Measurements from ENCODE around the gene TGFB1. TPM values are rescaled to one million over a fixed set of nuclear protein-coding genes. Genes with fewer than 3 reads are reported as not detected.

Gene TGFB1
- total RNA-seq, 1 experiment from 2014 or later, result 10.4 TPM

DNA sequence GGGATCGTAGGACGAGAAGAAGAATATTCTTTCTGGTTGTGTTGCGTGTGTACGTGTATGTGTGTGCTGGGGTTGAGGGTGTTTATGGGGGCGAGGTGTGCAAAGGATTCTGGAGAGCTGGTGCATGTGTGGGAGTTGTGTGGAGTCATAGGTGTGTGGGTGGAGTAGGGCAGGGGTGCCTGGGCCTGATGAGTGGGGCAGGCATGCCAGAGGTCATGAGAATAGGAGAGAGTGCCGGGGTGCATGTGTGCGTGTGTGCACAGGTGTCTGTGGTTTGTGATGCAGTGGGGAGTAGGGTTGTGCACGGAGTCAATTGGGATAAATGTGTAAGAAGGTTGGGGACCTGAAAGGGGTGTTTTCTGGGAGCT lies 23.3 kb upstream of the TGFB1 start (continued):
- TF ChIP-seq, protein P1, sequence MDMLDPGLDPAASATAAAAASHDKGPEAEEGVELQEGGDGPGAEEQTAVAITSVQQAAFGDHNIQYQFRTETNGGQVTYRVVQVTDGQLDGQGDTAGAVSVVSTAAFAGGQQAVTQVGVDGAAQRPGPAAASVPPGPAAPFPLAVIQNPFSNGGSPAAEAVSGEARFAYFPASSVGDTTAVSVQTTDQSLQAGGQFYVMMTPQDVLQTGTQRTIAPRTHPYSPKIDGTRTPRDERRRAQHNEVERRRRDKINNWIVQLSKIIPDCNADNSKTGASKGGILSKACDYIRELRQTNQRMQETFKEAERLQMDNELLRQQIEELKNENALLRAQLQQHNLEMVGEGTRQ (CRISPR knock-in tag; IDR thresholded peaks at IDR 0.05), result no peak
- TF ChIP-seq RELA (CRISPR knock-in tag; IDR thresholded peaks at IDR 0.05; ENCODE audit: borderline replicate concordance) (no peak), ZNF121 (CRISPR knock-in tag; IDR thresholded peaks at IDR 0.05) (no peak), KAT7 (CRISPR knock-in tag; IDR thresholded peaks at IDR 0.05; ENCODE audit: borderline replicate concordance) (no peak), RORB (CRISPR knock-in tag; IDR thresholded peaks at IDR 0.05) (no peak), ZNF317 (CRISPR knock-in tag; IDR thresholded peaks at IDR 0.05; ENCODE audit: borderline replicate concordance, low read depth) (no peak)
- TF ChIP-seq, protein P2, sequence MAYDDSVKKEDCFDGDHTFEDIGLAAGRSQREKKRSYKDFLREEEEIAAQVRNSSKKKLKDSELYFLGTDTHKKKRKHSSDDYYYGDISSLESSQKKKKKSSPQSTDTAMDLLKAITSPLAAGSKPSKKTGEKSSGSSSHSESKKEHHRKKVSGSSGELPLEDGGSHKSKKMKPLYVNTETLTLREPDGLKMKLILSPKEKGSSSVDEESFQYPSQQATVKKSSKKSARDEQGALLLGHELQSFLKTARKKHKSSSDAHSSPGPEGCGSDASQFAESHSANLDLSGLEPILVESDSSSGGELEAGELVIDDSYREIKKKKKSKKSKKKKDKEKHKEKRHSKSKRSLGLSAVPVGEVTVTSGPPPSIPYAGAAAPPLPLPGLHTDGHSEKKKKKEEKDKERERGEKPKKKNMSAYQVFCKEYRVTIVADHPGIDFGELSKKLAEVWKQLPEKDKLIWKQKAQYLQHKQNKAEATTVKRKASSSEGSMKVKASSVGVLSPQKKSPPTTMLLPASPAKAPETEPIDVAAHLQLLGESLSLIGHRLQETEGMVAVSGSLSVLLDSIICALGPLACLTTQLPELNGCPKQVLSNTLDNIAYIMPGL (CRISPR knock-in tag; IDR thresholded peaks at IDR 0.05), result no peak

DNA sequence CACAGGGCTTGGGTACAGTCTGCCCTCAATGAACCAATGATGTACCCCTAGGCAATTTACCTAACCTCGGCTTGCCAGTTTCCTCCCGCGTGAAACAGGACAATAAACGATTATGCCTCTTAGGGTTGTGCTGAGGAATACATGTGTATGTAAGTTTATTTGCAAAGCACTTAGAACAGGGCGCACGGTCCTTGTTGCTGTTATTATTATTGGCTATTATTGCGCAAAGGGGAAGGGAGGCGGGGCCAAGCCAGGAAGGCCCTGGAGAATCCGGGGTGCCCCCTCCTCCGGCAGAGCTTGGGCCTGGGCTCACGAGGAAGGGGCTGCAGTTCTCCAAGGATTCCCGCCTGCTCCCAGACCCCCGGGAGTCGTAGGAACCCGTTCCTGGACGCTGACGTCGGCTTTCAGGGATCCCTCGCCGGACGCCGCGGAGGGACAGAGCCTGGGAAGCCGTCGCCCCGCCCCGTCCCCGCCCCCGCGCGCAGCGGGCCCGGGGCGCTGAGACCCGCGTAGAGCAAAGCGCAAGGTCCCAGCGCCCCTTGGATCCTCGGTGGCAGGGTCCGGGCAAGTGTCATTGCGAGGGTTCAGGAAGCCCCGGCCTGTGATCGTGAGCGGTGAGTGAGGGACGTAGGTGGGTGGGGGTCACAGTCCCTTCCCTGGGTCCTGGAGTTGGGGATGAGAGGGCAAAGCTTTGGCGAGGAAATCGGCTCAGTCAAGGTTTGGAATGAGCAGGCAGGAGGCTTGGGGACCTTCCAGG lies 22.7 kb upstream of the TGFB1 start, which contains the start of gene TMEM91:
Gene TMEM91, plus strand, starts transcription at position 293 of the 757 bp plus-strand sequence. CDS start 1,777 bp downstream, outside the sequence.
- Mint-ChIP-seq H3K4me1 (peaks cover 17% of the 10 kb centered on the region), H3K27me3 (ENCODE audit: low read depth) (peaks cover 14% of the 10 kb centered on the region), H3K36me3 (no peaks in the 10 kb centered on the region), H3K9me3 (no peaks in the 10 kb centered on the region), H3K4me3 (peak within 1 kb of the TSS; percentile 80), H3K27ac (peak within 1 kb of the TSS; percentile 79)
- CTCF ChIA-PET, result interaction anchor here (0.6 to 6.2 kb wide), 5 partner anchors 12 to 71 kb away, joined by 3 to 45 read pairs (median 3); partner anchors contain the start of genes B9D2 and DMAC2
- DNase-seq (ENCODE audit: low spot score) (peak; percentile 76), ATAC-seq (peak; percentile 79)
- POLR2A ChIA-PET, result interaction anchor here (0.5 to 1.0 kb wide), 2 partner anchors 31 to 51 kb away, joined by 4 to 5 read pairs; partner anchors contain the start of gene B3GNT8
- TF ChIP-seq, protein P3, sequence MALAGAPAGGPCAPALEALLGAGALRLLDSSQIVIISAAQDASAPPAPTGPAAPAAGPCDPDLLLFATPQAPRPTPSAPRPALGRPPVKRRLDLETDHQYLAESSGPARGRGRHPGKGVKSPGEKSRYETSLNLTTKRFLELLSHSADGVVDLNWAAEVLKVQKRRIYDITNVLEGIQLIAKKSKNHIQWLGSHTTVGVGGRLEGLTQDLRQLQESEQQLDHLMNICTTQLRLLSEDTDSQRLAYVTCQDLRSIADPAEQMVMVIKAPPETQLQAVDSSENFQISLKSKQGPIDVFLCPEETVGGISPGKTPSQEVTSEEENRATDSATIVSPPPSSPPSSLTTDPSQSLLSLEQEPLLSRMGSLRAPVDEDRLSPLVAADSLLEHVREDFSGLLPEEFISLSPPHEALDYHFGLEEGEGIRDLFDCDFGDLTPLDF (CRISPR knock-in tag; IDR thresholded peaks at IDR 0.05), result no peak
- TF ChIP-seq, protein P4, sequence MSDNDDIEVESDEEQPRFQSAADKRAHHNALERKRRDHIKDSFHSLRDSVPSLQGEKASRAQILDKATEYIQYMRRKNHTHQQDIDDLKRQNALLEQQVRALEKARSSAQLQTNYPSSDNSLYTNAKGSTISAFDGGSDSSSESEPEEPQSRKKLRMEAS (CRISPR knock-in tag; IDR thresholded peaks at IDR 0.05), result peak; percentile 53; the same call in 1 of the 2 replicates
- peak; percentile 49; the same call in 1 of the 2 replicates for TF ChIP-seq SP1 (CRISPR knock-in tag; conservative IDR thresholded peaks at IDR 0.05)
- no peak for TF ChIP-seq JAZF1 (CRISPR knock-in tag; IDR thresholded peaks at IDR 0.05)
- TF ChIP-seq, protein P5, sequence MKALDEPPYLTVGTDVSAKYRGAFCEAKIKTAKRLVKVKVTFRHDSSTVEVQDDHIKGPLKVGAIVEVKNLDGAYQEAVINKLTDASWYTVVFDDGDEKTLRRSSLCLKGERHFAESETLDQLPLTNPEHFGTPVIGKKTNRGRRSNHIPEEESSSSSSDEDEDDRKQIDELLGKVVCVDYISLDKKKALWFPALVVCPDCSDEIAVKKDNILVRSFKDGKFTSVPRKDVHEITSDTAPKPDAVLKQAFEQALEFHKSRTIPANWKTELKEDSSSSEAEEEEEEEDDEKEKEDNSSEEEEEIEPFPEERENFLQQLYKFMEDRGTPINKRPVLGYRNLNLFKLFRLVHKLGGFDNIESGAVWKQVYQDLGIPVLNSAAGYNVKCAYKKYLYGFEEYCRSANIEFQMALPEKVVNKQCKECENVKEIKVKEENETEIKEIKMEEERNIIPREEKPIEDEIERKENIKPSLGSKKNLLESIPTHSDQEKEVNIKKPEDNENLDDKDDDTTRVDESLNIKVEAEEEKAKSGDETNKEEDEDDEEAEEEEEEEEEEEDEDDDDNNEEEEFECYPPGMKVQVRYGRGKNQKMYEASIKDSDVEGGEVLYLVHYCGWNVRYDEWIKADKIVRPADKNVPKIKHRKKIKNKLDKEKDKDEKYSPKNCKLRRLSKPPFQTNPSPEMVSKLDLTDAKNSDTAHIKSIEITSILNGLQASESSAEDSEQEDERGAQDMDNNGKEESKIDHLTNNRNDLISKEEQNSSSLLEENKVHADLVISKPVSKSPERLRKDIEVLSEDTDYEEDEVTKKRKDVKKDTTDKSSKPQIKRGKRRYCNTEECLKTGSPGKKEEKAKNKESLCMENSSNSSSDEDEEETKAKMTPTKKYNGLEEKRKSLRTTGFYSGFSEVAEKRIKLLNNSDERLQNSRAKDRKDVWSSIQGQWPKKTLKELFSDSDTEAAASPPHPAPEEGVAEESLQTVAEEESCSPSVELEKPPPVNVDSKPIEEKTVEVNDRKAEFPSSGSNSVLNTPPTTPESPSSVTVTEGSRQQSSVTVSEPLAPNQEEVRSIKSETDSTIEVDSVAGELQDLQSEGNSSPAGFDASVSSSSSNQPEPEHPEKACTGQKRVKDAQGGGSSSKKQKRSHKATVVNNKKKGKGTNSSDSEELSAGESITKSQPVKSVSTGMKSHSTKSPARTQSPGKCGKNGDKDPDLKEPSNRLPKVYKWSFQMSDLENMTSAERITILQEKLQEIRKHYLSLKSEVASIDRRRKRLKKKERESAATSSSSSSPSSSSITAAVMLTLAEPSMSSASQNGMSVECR (CRISPR knock-in tag; IDR thresholded peaks at IDR 0.05; ENCODE audit: borderline replicate concordance), result no peak
- no peak for TF ChIP-seq GABPB1 (CRISPR knock-in tag; IDR thresholded peaks at IDR 0.05)

DNA sequence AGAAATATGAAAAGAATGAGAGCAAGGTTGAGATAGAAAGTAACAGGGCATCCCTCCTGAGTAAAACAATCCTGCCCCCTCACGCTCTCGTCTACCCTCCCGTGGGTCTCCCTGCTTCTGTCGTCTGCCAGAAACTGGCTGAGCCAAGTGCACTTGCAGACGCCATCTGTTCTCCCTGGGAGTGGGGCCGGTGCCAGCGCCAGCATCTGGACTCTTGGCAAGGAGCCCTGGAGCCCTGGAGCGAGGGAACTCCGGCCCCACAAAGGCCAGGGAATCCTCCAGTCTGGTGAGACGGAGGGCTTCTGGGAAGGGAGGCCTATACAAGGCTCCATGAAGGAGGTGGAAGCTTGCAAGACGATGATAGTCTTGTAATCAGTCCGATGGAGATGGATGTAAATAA lies 20.3 kb upstream of the TGFB1 start:
- no peak for DNase-seq (ENCODE audit: low spot score)
- Mint-ChIP-seq H3K27me3 (ENCODE audit: low read depth) (peaks cover 14% of the 10 kb centered on the region), H3K27ac (peak overlapping the region; percentile 83), H3K4me1 (peaks cover 17% of the 10 kb centered on the region), H3K4me3 (no peak overlapping the region), H3K9me3 (no peaks in the 10 kb centered on the region), H3K36me3 (no peaks in the 10 kb centered on the region)
- no peak for ATAC-seq
- ChIA-PET CTCF (interaction anchor here (1.0 to 6.2 kb wide), 2 partner anchors 9 to 21 kb away, joined by 4 to 45 read pairs; partner anchors contain the start of gene B9D2), POLR2A (no interaction called here)
- TF ChIP-seq HMGA2 (CRISPR knock-in tag; IDR thresholded peaks at IDR 0.05), result no peak
- no peak for TF ChIP-seq ZNF219 (CRISPR knock-in tag; IDR thresholded peaks at IDR 0.05; ENCODE audit: borderline replicate concordance)
- TF ChIP-seq, protein P6, sequence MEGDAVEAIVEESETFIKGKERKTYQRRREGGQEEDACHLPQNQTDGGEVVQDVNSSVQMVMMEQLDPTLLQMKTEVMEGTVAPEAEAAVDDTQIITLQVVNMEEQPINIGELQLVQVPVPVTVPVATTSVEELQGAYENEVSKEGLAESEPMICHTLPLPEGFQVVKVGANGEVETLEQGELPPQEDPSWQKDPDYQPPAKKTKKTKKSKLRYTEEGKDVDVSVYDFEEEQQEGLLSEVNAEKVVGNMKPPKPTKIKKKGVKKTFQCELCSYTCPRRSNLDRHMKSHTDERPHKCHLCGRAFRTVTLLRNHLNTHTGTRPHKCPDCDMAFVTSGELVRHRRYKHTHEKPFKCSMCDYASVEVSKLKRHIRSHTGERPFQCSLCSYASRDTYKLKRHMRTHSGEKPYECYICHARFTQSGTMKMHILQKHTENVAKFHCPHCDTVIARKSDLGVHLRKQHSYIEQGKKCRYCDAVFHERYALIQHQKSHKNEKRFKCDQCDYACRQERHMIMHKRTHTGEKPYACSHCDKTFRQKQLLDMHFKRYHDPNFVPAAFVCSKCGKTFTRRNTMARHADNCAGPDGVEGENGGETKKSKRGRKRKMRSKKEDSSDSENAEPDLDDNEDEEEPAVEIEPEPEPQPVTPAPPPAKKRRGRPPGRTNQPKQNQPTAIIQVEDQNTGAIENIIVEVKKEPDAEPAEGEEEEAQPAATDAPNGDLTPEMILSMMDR (IDR thresholded peaks at IDR 0.05), result no peak
- no peak for TF ChIP-seq NFE2L1 (CRISPR knock-in tag; IDR thresholded peaks at IDR 0.05)
- TF ChIP-seq ZNF423 (CRISPR knock-in tag; IDR thresholded peaks at IDR 0.05), result no peak
- TF ChIP-seq GRHL2 (CRISPR knock-in tag; IDR thresholded peaks at IDR 0.05; ENCODE audit: insufficient replicate concordance, severe bottlenecking), result no peak
- TF ChIP-seq NFATC4 (CRISPR knock-in tag; IDR thresholded peaks at IDR 0.05), result no peak
- TF ChIP-seq CREM (CRISPR knock-in tag; IDR thresholded peaks at IDR 0.05), result no peak
- TF ChIP-seq, protein P3 (CRISPR knock-in tag; IDR thresholded peaks at IDR 0.05), result no peak
